ACHN (cell line): ENCODE measurements around the gene AUTS2.
"Not testable (repeated sequence)": the region's sequence is repeated elsewhere in the genome, so short reads cannot be mapped to it uniquely, and the experiment has no call there.

Experiments
- DNase-seq: peaks from one replicate; pipeline ENCODE4 v3.0.0-alpha.2; 2015
- in situ Hi-C: cut with HindIII; loops from 2 replicates; pipeline ENCODE4 v1.10.0; 2017; ENCODE audit warnings: low sequenced_read_pairs, low pct_ligation_motif_present, low pct_unique_long_range_greater_than_20kb

Gene AUTS2

DNA sequence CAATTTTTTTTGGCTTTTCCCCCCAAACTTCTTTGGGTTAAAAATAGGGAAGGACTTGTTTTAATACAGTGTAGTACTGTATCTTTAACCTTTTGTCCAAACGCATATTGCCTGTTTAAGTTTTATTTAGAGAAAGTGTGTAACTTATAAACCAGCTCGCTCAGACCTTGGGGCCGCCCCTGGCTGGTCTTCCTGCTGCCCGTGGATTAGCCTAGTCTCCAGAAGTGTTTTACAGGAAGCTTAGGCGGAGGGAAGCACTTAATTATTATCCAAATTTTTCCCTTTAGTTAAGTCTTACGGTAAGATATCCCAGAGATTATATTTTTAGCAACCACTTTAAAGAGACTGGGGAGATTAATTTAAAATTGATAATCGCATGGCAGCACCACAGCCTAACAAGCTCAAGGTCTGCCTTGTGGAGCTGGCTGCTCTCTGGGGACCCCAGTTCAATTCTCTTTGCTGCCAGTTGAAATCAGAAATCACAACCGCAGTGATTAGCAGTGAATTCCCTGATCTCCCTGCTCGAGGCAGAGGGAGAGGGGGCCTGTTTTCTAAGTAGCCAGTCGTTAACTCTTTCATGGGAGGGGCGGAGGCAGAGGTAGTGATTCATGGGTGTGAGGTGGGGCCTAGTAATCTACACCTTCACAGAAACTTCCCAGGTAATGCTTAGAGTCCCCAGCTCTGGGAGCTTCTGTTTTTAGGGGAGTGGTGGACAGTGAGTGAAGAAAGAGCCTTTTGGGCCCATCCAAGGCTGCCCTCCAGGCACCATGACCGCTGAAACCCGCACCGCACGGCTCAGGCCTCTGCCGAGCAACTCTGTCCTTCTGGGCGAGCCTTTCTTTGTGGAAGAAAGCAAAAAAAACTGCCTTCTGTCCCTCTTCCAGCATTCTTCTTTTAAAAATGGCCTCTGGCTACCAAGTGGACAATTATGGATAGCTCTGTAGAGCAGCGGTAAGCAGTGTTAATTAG is 984.9 kb downstream of the AUTS2 start:
- no peak for DNase-seq
- in situ Hi-C loops = no loop called here

DNA sequence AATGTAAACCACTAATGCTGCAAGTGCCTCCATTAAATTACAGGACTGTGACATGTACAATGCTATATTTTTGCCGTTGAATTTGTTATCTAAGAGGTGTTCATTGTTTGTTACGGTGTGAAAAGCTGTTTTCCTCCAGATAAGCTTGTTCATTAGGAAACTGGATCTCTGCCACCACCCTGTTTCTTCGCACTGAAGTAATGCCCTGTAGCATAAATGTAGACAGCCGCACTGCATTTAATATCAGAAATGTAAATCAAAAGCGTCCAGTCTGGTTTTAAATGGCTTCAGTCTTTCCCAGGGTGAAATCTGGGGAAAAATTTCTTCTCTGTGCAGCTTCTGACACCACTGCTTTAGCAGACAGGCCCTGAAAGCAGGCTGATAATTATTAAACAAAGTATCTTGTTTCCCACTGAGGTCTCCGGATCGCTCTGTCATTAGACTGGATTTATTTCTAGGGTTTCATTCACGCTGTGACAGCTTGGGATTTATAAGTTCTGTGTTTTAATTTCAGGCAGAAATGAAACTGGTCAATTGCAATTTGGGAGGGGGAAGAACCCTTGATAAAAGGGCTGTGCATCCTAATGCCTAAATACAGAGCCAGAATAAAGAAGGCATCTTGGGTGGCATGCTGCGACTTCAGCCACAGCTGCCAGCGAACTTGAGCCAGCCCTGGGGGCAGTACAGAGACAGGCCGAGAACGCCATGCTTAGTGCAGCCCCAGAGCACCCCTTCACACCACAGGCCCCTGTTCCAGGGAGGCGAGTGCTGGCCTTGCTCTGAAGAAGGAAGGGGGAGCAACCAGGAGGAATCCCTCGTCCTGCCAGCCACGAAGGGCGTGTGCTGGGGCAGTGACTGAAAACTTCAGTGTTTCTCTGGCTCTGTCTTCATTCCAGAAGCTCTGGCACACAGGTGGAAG is 985.9 kb downstream of the AUTS2 start:
- no peak for DNase-seq
- in situ Hi-C loops = no loop called here

DNA sequence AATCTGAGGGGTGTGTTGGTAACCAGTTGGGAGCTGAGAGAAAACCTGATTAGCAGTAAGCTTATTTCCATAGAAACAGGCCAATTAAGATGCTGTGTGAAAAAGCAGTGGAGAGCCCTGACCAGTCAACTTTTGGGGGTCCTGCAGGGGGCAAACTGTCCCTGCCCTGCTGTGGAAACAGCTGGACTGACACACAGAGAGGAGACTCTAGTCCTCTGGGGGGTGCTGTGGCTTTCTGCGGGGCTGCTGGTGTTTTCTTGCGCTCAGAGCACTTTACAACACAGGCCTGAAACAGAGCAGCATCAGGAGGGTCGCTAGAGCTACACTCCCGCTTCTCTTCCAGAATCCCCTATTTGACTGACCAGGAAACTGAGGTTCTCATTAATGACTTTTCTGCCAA is 986.8 kb downstream of the AUTS2 start:
- no peak for DNase-seq
- in situ Hi-C loops = no loop called here

DNA sequence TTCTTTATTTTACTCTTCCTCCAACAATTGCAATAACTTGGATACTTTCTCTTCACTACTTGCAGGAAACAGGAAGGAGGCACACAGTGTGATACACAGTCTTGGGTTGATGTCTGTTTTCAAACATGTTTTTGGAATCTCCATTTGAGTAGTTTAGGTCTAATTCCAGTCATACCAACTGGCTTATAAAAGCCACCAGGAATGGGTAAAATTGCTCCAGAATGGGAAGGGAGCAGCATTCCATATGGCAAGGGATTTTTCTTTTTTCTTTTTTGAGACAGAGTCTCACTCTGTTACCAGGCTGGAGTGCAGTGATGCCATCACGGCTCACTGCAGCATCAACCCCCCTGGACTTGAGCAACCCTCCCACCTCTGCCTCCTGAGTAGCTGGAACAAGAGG is 988.5 kb downstream of the AUTS2 start:
- DNase-seq = no peak
- in situ Hi-C loops = no loop called here

DNA sequence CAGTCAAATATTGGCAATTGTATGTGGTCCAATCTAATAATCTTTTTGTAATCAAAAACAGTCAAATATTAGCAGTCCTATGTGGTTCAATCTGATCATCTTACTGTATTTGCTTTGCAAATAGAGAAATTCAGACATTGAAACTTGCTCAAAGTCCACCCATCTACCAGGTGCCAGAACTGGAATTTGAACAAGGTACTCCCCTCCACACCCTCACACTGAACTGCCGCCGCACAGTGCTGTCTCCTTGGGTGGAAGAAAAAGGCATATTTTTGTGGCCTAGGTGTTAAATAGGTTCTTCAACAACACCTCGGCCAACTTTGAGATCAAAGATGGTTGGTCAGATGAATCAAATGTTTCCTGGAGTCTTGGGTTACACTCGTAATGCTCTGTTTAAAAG is 989.5 kb downstream of the AUTS2 start:
- no peak for DNase-seq
- in situ Hi-C loops = no loop called here

DNA sequence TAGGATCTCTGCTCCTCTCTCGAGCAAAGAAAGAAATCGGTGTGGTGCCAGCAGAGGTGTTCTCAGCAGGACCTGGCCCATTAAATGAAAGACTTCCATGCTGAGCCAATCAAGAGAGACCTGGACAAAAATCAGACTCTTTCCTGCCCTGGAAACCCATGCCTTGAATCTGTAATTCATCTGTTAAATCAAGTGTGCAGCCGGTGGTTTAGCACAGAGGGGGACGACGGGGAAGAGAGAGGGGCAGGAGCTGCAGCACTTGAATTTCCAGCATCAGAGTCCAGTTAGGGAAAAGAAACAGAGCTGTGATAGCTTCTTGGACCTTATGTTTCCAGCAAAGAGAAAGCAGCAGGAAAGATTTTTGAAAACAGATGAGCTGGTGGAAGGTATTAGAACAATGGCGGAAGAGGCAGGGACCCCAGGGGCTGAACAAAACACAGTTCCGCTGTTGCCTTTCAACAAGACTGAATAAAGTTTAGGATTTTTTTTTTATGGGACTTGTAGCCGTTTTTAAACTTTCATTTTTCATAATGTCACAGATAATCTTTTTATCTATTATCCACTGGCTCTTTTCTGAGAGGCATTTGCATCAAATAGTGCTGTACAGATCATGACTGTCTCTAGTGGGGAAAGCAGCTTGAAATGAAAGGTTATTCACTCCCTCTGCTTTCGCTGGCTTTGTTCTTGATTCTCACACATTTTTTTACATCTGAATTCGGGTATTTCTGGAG is 990.1 kb downstream of the AUTS2 start:
- in situ Hi-C loops = no loop called here
- DNase-seq = no peak

DNA sequence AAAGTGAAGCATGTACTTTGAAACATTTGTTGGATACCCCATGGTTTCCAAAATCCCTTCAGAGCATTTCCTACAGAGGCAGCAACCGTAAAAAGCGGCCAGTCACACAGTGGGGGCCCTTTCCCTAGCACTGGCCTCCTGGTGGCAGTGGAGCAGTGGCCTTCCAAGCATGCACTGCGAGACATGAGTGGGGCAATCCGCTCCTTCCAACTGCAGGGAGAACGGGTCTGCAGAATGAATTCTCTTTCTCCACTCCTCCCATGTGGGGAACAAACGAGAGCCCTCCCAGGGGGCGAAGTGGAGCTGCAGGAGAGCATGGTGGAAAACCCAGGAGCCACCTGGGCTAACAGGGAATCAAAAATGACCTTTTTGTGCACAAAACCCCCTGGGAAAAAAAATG is 990.7 kb downstream of the AUTS2 start:
- DNase-seq = no peak
- in situ Hi-C loops = no loop called here

DNA sequence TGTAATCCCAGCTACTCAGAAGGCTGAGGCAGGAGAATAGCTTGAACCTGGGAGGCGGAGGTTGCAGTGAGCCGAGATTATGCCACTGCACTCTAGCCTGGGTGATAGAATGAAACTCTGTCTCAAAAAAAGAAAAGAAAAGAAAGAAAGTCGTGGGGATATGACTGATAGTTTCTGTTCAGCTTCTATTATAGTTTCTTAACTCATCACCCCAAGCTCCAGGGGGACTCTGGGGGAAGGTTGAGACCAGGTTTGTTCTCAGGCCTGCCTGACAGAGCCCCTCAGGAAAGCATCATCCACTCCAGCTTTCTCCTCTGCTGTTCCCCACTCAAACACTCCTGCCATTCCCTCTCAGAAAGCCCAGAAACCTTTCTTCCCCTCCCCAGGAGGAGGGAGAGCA is 991.3 kb downstream of the AUTS2 start:
- DNase-seq = no peak
- in situ Hi-C loops = no loop called here

DNA sequence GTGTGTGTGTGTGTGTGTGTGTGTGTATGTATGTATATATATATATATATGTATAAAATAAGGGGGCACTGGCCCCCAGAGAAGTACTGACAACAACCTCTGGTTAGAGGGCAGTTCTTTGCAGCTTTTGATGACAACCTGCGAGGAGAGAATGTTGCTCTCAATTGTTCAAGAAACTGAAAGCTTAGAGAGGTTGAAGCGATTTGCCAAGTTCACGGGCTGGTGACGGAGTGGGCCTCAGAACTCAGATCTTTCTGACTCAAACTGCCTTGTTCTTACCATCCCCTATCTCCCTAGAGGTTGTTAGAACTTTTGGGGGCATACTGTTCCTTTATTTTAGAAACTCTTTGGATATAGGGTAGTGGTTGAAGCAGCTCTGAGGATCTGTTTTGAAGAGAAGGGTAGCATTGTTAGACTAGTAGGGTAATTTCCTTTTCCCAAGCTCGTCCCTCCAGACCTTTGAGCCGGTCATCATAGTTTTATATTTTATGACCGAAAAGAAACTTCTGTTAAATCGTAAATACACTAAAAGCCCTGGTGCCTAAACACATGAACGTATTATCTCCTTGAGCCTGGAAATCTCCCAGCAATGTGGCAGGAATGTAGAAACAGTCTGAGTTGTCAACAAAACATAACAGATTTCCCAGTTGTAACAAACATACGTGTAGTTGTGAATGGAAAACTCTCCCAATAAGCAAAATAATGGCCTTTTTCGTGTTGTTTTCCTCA is 992.0 kb downstream of the AUTS2 start:
- in situ Hi-C loops = no loop called here
- no peak for DNase-seq

DNA sequence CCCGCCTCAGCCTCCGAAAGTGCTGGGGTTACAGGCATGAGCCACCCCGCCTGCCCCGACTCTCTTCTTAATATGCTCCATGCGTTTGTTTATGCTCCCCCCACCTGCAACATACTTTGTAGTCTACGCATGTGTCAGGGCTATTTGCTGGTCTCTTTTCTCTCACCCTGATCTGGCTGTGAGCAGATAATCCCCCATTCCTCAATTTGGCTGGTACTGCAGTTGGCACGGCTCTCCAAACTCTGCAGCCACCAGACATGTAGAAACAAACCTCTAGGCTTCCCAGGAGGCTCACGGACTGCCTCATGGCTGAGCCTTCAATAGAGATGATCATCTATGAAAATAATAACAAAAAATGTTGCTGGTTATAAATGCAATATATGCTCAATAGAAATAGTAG is 993.4 kb downstream of the AUTS2 start:
- in situ Hi-C loops = no loop called here
- DNase-seq = no peak

DNA sequence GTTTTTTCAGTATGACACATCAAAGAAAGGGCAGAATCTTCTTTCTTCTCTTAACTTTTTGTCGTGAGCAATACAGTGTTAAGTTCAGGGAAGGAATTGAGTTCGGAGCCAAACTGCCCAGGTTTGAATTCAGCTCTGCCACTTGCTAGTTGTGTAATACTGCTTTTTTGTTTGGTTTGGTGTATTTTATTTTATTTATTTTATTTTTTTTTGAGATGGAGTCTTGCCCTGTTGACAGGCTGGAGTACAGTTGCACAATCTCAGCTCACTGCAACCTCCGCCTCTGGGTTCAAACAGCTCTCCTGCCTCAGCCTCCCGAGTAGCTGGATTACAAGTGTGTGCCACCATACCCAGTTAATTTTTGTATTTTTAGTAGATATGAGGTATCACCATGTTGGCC is 993.9 kb downstream of the AUTS2 start:
- in situ Hi-C loops = no loop called here
- no peak for DNase-seq

DNA sequence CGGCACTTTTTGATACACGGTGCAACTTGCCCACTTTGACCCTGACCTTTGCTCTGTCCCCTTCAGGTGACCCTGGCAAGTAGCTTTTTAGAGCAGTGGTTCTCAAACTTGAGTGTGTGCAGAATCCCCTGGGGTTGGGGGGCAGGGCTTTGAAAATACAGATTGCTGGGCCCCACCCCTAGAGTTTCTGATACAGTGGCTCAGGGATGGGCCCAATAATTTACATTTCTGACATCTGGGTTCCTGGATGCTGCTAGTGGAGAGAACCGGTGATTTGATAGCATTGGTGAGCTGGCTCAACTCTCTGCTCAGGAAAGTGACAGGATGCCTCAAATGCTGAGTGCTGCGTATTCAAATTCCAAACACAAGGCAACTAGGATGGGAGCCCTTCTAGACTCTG is 995.9 kb downstream of the AUTS2 start:
- no peak for DNase-seq
- in situ Hi-C loops = no loop called here

DNA sequence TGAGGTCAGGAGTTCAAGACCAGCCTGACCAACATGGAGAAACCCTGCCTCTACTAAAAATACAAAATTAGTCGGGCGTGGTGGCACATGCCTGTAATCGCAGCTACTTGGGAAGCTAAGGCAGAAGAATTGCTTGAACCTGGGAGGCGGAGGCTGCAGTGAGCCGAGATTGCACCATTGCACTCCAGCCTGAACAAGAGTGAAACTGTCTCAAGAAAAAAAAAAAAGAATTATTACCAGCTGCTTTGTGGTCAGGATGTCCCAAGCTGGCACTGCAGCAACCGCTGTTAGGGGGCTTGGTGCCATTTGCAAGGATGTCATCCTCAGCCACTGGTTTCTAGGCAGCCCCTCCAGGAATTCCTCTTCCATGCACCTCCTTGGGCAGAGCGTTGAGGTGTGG is 996.6 kb downstream of the AUTS2 start:
- DNase-seq, in situ Hi-C loops: not testable (repeated sequence)

DNA sequence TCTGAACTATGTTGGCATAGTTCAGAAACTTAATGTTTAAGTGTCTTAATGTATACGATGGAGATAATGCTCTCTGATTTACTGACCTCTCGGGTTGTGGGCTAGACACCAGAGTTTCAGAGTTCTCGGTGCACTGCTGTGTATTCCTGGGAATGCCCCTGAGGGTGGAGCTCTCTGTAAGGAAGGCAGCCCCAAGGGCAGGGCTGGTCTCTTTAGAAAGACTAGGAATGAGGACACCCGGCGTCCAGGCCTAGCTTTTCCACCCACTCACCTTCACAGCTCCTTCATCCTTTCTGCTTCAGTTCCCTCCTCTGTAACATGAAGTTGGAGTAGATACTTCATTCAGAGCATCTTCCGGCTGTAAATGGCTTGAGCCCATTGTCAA is 997.1 kb downstream of the AUTS2 start:
- in situ Hi-C loops = no loop called here
- no peak for DNase-seq

DNA sequence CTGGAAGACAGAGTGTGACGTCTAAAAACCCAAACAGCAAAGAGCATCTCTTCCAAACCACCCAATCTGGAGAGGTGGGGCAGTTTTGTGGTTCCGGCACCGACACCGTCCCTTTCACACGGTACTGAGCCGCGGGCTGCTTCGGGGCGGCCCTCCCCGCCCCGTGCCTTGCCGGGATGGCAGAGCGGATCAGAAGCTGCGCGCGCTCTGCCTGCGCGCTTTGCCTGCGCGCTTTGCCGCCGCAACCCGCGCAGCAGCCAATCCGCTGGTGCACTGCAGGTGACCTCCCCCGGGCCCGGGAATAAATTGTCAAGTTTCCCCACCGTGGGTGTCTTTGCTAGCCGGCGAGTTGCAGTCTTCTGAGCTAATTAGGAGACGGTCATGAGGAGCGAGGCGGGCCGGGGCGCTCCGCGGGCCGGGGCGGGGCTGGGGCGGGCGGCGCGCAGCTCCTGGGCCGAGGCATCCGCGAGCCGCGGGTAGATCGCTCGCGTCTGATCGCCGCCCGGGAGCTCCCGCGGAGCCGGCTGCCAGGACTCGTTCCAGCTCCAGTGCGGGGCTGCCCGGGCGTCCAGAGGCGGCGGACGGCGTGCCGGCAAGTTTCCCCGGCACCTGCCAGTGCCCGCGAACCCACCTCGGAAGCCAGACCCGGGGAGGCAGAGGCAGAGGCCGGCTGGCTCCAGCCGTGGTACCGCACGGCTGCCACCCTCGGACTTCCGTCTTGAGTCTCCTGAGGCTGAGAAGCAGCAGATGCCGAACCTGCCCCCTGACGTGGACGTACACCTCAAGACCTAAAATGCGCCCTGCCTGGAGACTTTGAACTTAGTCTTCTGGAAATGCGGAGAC is 997.7 kb downstream of the AUTS2 start:
- in situ Hi-C loops = no loop called here
- no peak for DNase-seq

DNA sequence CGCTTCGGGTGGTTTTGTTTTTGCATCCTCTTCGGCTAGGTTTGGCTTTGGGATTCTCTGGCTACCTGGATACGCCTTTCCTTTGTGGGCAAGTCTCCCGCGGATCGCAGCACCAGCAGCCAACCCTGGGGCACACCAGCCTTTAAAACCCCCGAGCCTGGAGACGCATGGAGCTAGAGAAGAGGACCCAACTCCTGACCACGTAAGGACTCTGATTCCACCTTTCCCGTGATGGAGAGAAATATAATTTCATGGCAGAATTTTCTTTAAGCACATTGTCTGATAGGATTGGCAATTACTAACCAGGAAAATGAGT is 998.3 kb downstream of the AUTS2 start:
- DNase-seq = no peak
- in situ Hi-C loops = no loop called here

DNA sequence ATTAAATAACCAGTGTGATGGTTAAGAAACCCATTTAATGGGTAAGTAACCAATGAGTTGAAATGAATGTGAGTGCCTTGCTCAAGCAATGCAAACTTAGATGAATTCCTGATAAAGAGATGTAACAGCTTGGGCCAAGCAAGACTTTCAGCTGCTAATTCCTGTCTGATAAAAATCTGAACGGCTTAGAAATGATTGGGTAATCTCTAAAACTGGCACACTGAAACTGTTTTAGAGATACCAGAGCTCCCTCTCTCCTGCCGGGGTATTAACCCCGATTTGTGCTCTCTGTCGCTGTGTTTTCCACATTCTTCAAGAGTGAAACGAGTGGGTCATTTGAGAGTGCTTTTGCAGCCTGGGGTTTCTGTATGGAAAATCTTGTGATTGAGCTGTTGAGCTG is 998.8 kb downstream of the AUTS2 start:
- DNase-seq = no peak

DNA sequence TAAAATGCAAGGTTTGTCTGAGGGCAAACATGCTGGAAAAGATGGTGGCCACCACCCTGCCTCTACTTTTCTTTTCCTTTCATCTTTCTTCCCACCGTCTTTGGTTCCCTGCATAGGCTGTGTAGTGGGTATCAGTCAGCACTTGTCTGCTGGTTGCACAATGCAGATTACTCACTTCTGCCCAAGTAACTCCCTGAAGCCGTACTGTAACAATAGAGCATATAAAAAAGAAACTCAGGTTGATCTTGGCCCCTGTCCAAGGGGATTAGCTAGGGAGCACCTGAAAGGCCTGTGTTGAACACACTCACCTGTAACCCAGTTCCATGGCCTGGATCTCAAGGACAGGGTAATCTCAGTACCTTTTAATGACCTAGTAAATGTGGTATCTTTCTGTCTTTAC is 1000.7 kb downstream of the AUTS2 start:
- DNase-seq = no peak
- in situ Hi-C loops = no loop called here

More for the DNA sequence above, 998.8 kb downstream of the AUTS2 start:
- in situ Hi-C loops = no loop called here
